Type B pancreatic cell (in vitro differentiated cells): ENCODE data around the gene CXCR5. TPM values are rescaled to one million over a fixed set of nuclear protein-coding genes. Genes with fewer than 3 reads are reported as not detected.

Source experiments
- DNase-seq: peaks from one replicate; pipeline ENCODE4 v3.0.0; 2021; ENCODE audit warnings: mixed read lengths; ENCODE audit not compliant: unreplicated experiment; ENCODE audit errors: extremely low spot score
- H3K27ac Mint-ChIP-seq: 2 replicates; pipeline ENCODE4 v1.8.0; 2021; ENCODE audit warnings: mild to moderate bottlenecking, mixed read lengths
- H3K27me3 Mint-ChIP-seq: 2 replicates; pipeline ENCODE4 v1.8.0; 2021; ENCODE audit warnings: mixed read lengths
- H3K36me3 Mint-ChIP-seq: 2 replicates; pipeline ENCODE4 v1.8.0; 2021; ENCODE audit warnings: mixed read lengths
- H3K4me1 Mint-ChIP-seq: one replicate; pipeline ENCODE4 v1.8.0; 2021; ENCODE audit warnings: mixed read lengths; ENCODE audit not compliant: unreplicated experiment
- H3K4me3 Mint-ChIP-seq: 2 replicates; pipeline ENCODE4 v1.8.0; 2021; ENCODE audit warnings: mild to moderate bottlenecking, mixed read lengths
- H3K9me3 Mint-ChIP-seq: 2 replicates; pipeline ENCODE4 v1.8.0; 2021; ENCODE audit warnings: mixed read lengths
- CTCF ChIP-seq: fragments of 200-600 bp; sonication (generic); conservative IDR thresholded peaks from 2 replicates; pipeline ENCODE4 v1.5.0; 2021; ENCODE audit warnings: antibody characterized with exemption, mild to moderate bottlenecking
- total RNA-seq: library from RNA; stranded (reverse); gene quantifications from 2 replicates; pipeline ENCODE4 v1.2.1, GENCODE V29; 2021; ENCODE audit warnings: low replicate concordance

The CXCR5 gene
- total RNA-seq, 1 donor from 2014 or later, result not detected

- Mint-ChIP-seq H3K36me3 (no peaks in the 10 kb centered on the region), H3K27me3 (peaks cover 10% of the 10 kb centered on the region), H3K4me1 (peaks cover 9% of the 10 kb centered on the region), H3K4me3 (no peak overlapping the region), H3K9me3 (no peaks in the 10 kb centered on the region), H3K27ac (no peak overlapping the region)
- TF ChIP-seq CTCF, result no peak
- DNase-seq, result no peak
Observed at GRCh38 chr11:118889797-118890196, 6.1 kb downstream of the CXCR5 start.

GRCh38 chr11:118892514-118892913, 8.8 kb downstream of the CXCR5 start:
- Mint-ChIP-seq H3K4me1 (peaks cover 26% of the 10 kb centered on the region), H3K36me3 (no peaks in the 10 kb centered on the region), H3K4me3 (no peak overlapping the region), H3K9me3 (no peaks in the 10 kb centered on the region), H3K27me3 (peaks cover 10% of the 10 kb centered on the region), H3K27ac (no peak overlapping the region)
- no peak for DNase-seq
- TF ChIP-seq CTCF, result no peak

- TF ChIP-seq CTCF, result no peak
- H3K9me3 Mint-ChIP-seq, result no peaks in the 10 kb centered on the region
Observed at GRCh38 chr11:118892964-118893363, 9.3 kb downstream of the CXCR5 start.

GRCh38 chr11:118893662-118894061, 10.0 kb downstream of the CXCR5 start:
- DNase-seq, result no peak
- Mint-ChIP-seq H3K27ac (no peak overlapping the region), H3K9me3 (no peaks in the 10 kb centered on the region), H3K27me3 (peaks cover 6% of the 10 kb centered on the region), H3K4me3 (no peak overlapping the region), H3K36me3 (no peaks in the 10 kb centered on the region), H3K4me1 (peaks cover 21% of the 10 kb centered on the region)
- no peak for TF ChIP-seq CTCF

More at GRCh38 chr11:118892964-118893363, 9.3 kb downstream of the CXCR5 start:
- Mint-ChIP-seq H3K4me3 (no peak overlapping the region), H3K4me1 (peaks cover 25% of the 10 kb centered on the region), H3K27me3 (peaks cover 10% of the 10 kb centered on the region), H3K27ac (no peak overlapping the region), H3K36me3 (no peaks in the 10 kb centered on the region)
- no peak for DNase-seq

GRCh38 chr11:118894192-118894591, 10.5 kb downstream of the CXCR5 start:
- no peak for TF ChIP-seq CTCF
- Mint-ChIP-seq H3K4me3 (no peak overlapping the region), H3K27ac (no peak overlapping the region), H3K36me3 (no peaks in the 10 kb centered on the region), H3K4me1 (peaks cover 21% of the 10 kb centered on the region), H3K27me3 (peaks cover 6% of the 10 kb centered on the region), H3K9me3 (no peaks in the 10 kb centered on the region)
- no peak for DNase-seq
